Epithelial cell of proximal tubule (primary cell): ENCODE results near the gene SYT4. TPM values are rescaled to one million over a fixed set of nuclear protein-coding genes. Genes with fewer than 3 reads are reported as not detected.

Experiments
- DNase-seq: peaks from one replicate; pipeline ENCODE4 v3.0.0-alpha.2; 2011; ENCODE audit warnings: low read depth
- H3K4me3 ChIP-seq: 2 replicates; pipeline ENCODE4 v1.5.1; 2011; ENCODE audit warnings: low read depth, mild to moderate bottlenecking, low read length
- total RNA-seq: library from RNA; depleted of rRNA; stranded (reverse); fragments of >200 nt; gene quantifications from 2 replicates; pipeline ENCODE4 v1.2.3, GENCODE V29; 2015
- TF ChIP-seq, protein P1 (sequence below): conservative IDR thresholded peaks from 2 replicates; pipeline ENCODE4 v1.5.1; 2012; ENCODE audit warnings: low read depth, mild to moderate bottlenecking, low read length

Gene SYT4
- total RNA-seq, 1 donor from 2014 or later: not detected

DNA sequence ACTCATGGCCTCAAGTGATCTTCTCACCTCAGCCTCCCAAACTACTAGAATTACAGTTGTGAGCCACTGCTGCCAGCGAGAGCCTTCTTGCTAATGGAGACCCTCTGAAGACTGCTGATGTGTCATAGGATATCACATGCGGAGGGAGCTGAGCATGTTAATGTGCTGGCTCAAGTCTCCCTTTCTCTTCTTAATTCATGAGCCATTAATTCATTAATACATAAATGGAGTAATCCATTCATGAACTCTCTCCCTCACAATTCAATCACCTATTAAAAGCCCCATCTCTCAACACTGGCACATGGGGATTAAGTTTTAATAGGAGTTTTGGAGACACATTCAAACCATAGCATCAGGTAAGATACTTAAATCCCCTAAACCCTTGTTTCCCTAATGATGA, 54.8 kb downstream of the SYT4 start:
- DNase-seq: no peak
- no peak overlapping the region for H3K4me3 ChIP-seq
- TF ChIP-seq, protein P1, sequence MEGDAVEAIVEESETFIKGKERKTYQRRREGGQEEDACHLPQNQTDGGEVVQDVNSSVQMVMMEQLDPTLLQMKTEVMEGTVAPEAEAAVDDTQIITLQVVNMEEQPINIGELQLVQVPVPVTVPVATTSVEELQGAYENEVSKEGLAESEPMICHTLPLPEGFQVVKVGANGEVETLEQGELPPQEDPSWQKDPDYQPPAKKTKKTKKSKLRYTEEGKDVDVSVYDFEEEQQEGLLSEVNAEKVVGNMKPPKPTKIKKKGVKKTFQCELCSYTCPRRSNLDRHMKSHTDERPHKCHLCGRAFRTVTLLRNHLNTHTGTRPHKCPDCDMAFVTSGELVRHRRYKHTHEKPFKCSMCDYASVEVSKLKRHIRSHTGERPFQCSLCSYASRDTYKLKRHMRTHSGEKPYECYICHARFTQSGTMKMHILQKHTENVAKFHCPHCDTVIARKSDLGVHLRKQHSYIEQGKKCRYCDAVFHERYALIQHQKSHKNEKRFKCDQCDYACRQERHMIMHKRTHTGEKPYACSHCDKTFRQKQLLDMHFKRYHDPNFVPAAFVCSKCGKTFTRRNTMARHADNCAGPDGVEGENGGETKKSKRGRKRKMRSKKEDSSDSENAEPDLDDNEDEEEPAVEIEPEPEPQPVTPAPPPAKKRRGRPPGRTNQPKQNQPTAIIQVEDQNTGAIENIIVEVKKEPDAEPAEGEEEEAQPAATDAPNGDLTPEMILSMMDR: no peak

DNA sequence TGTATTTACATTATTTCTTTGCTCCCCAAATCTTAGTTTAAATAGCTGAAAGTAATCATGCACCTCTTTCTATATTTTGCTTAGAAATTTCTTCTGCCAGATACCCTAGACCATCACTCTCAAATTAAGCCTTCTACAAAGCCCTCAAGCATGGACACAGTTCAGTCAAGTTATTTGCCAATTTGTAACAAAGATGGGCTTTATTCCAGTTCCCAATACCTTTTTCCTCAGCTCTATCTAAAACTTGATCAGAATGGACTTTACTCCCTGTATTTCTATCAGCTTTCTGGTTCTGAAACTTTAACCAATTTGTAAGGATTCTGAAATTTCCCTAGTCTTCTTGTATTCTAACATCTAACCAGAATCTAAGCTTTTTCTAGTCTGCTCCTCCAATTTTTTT, 56.6 kb downstream of the SYT4 start:
- TF ChIP-seq, protein P1: no peak
- H3K4me3 ChIP-seq: no peak overlapping the region
- no peak for DNase-seq

Other genes starting within 250 kb of the SYT4 start
- gene RIT2, start 161.8 kb downstream of the SYT4 start, total RNA-seq: not detected in 2 replicates